Sigmoid colon (tissue), 3 donors: ENCODE measurements around the gene PRKCZ.

ENCODE experiments used
- CTCF ChIP-seq, 4 experiments: fragments of 450-650 bp in 3 of 4; fragments of 200-600 bp in 1 of 4; IDR thresholded peaks; one replicate each; pipeline ENCODE4 v1.5.1; 2016 to 2019; ENCODE audit warnings: antibody characterized with exemption in 4 of 4, mild to moderate bottlenecking in 3 of 4, moderate library complexity in 2 of 4
- POLR2A ChIP-seq, 2 donors: fragments of 450-650 bp; IDR thresholded peaks; one replicate each; pipeline ENCODE4 v1.6.1; 2016; ENCODE audit warnings: antibody characterized with exemption in 2 of 2, mild to moderate bottlenecking in 2 of 2, moderate library complexity in 2 of 2

GRCh38 chr1:2152954-2153353 is 102.7 kb downstream of the PRKCZ start:
- TF ChIP-seq CTCF (IDR thresholded peaks at IDR 0.05) (no peak), POLR2A (IDR thresholded peaks at IDR 0.05) (no peak)
